K562 (cell line): ENCODE measurements around the gene CD52. TPM values are rescaled to one million over a fixed set of nuclear protein-coding genes. Genes with fewer than 3 reads are reported as not detected.
A peak's percentile ranks its signal among the peaks of the same experiment; 100 is the strongest.

Experiments used
- ATAC-seq: fragments of 200-7000 bp; cut with Tn5 transposase; 3 replicates; pipeline ENCODE4 v1.9.1; 2020; ENCODE audit warnings: moderate library complexity
- BruUV-seq: library from RNA; stranded (reverse); fragments of 400-500 nt; replicated peaks from 2 replicates; lab custom pipeline; 2021; lab: Mats Ljungman, UMichigan
- CTCF ChIA-PET: fragments of 300-600 bp; formaldehyde crosslinking; extraction: SDS; loops from one replicate; lab custom pipeline; 2021; ENCODE audit warnings: low intra/inter-chr PET ratio; lab: Yijun Ruan, JAX
- POLR2A ChIA-PET: fragments of 300-600, 350-650 bp; sonication (Branson Sonifier 250); formaldehyde crosslinking; extraction: SDS; loops from one replicate; lab custom pipeline; 2021; ENCODE audit warnings: antibody characterized with exemption, inconsistent platforms; lab: Yijun Ruan, JAX
- DNase-seq, 4 experiments: peaks; one replicate each; pipeline versions ENCODE4 v3.0.0 to v3.0.0-alpha.2; 2011 to 2018; ENCODE audit warnings: low spot score in 3 of 4, mixed read lengths in 3 of 4; ENCODE audit errors: extremely low read depth in 1 of 4
- FAIRE-seq: peaks from 2 replicates; lab custom pipeline; 2011; peaks lifted over from hg19 to GRCh38; lab: Jason Lieb, UNC
- H2AFZ ChIP-seq: 2 replicates; pipeline ENCODE4 v1.6.0; 2011; ENCODE audit warnings: low read depth, low read length, control low read depth, inconsistent platforms
- H3K27ac ChIP-seq: fragments of 200-600 bp; 3 replicates; pipeline ENCODE4 v1.8.0; 2011; ENCODE audit warnings: low read depth, mild to moderate bottlenecking, control low read depth, inconsistent platforms, low read length, moderate library complexity, mixed read lengths; ENCODE audit errors: extremely low read depth
- H3K27me3 ChIP-seq, 2 experiments: fragments of 300-600 bp in 1 of 2; 2 replicates in 1 of 2; 3 replicates in 1 of 2; pipeline versions ENCODE4 v1.6.0 to v1.8.0; 2011; ENCODE audit warnings: inconsistent platforms in 2 of 2, low read length in 2 of 2, mild to moderate bottlenecking in 1 of 2, mixed read lengths in 1 of 2, moderate library complexity in 1 of 2; ENCODE audit not compliant: control insufficient read depth in 2 of 2, insufficient read depth in 2 of 2
- H3K36me3 ChIP-seq: fragments of 300-600 bp; 3 replicates; pipeline ENCODE4 v1.8.0; 2011; ENCODE audit warnings: mild to moderate bottlenecking, low read length, inconsistent platforms; ENCODE audit not compliant: control insufficient read depth, insufficient read depth
- H3K4me1 ChIP-seq, 2 experiments: fragments of 200-600 bp in 1 of 2; replicated peaks in 1 of 2; 2 replicates in 1 of 2; 3 replicates in 1 of 2; pipeline versions ENCODE4 v1.5.1 to v1.8.0; 2011; ENCODE audit warnings: inconsistent platforms in 2 of 2, low read length in 2 of 2, mild to moderate bottlenecking in 1 of 2, mixed read lengths in 1 of 2, moderate library complexity in 1 of 2; ENCODE audit not compliant: control insufficient read depth in 2 of 2, insufficient read depth in 2 of 2
- H3K4me2 ChIP-seq: 2 replicates; pipeline ENCODE4 v1.6.1; 2011; ENCODE audit warnings: low read length, control low read depth, inconsistent platforms, mixed read lengths; ENCODE audit not compliant: insufficient read depth
- H3K4me3 ChIP-seq: fragments of 200-600 bp; sonication (generic), shearing (Covaris generic); 2 replicates; pipeline ENCODE4 v1.5.1; 2016; ENCODE audit warnings: control low read depth, inconsistent platforms
- H3K79me2 ChIP-seq: fragments of 200-600 bp; 3 replicates; pipeline ENCODE4 v1.8.0; 2011; ENCODE audit warnings: low read length, inconsistent platforms; ENCODE audit not compliant: control insufficient read depth, insufficient read depth
- H3K9ac ChIP-seq, 2 experiments: 2 replicates each; pipeline versions ENCODE4 v1.6.0 to v1.6.1; 2011; ENCODE audit warnings: low read depth in 2 of 2, low read length in 2 of 2, control low read depth in 1 of 2, inconsistent platforms in 1 of 2, mild to moderate bottlenecking in 1 of 2, mixed read lengths in 1 of 2; ENCODE audit not compliant: insufficient read depth in 1 of 2
- H3K9me1 ChIP-seq: one replicate; pipeline ENCODE4 v1.6.0; 2011; ENCODE audit warnings: inconsistent platforms, mild to moderate bottlenecking, low read length, moderate library complexity; ENCODE audit not compliant: control insufficient read depth, insufficient read depth
- H3K9me3 ChIP-seq: replicated peaks from 2 replicates; pipeline ENCODE4 v1.5.1; 2011; ENCODE audit warnings: low read depth, low read length, inconsistent platforms; ENCODE audit not compliant: control insufficient read depth, insufficient read depth
- H4K20me1 ChIP-seq: replicated peaks from 2 replicates; pipeline ENCODE4 v1.6.1; 2011; ENCODE audit warnings: low read length, inconsistent platforms, mixed read lengths; ENCODE audit not compliant: control insufficient read depth, insufficient read depth
- ARID3A ChIP-seq: IDR thresholded peaks from 2 replicates; pipeline ENCODE4 v1.6.1; 2012; ENCODE audit warnings: low read depth, low read length, improper control_type of control experiment, borderline replicate concordance
- CAMTA2 ChIP-seq: fragments of 250-450 bp; sonication (Bioruptor Pico); conservative IDR thresholded peaks from 2 replicates; pipeline ENCODE4 v1.5.1; 2022
- NR1H2 ChIP-seq: sonication (generic); formaldehyde crosslinking; IDR thresholded peaks from 2 replicates; pipeline ENCODE4 v1.4.0; 2020; ENCODE audit warnings: mild to moderate bottlenecking, missing genetic modification reagents
- PRDM10 ChIP-seq: fragments of 450-650 bp; IDR thresholded peaks from 2 replicates; pipeline ENCODE4 v1.6.1; 2018; ENCODE audit not compliant: partially characterized antibody
- SAFB2 ChIP-seq: fragments of 200-400 bp; formaldehyde crosslinking; IDR thresholded peaks from 2 replicates; pipeline ENCODE4 v1.6.1; 2018; ENCODE audit warnings: borderline replicate concordance, low read length, low read depth, moderate library complexity; ENCODE audit not compliant: severe bottlenecking
- ZBTB49 ChIP-seq: sonication (generic); formaldehyde crosslinking; IDR thresholded peaks from 2 replicates; pipeline ENCODE4 v1.8.0; 2022; ENCODE audit warnings: missing genetic modification reagents, mild to moderate bottlenecking, borderline replicate concordance
- WGBS: fragments of 100-300 bp; shearing (Covaris generic); methylation state at CpG from one replicate; pipeline ENCODE4 v1.1.6; 2016; ENCODE audit warnings: low coverage, mixed read lengths; ENCODE audit not compliant: insufficient coverage; ENCODE audit errors: missing lambda C conversion rate; 5-methylcytosine and 5-hydroxymethylcytosine counted together
- in situ Hi-C: fragments of 300-500 bp; cut with MboI; formaldehyde crosslinking; loops from 4 replicates; pipeline ENCODE4 v1.15.0; 2018; ENCODE audit warnings: inconsistent platforms, mixed read lengths
- intact Hi-C: fragments of 100-400 bp; cut with micrococcal nuclease; formaldehyde crosslinking; loops from 2 replicates; pipeline ENCODE4 v1.14.2; 2022
- polyA plus RNA-seq, 8 experiments: library from polyadenylated mRNA; depleted of rRNA in 4 of 8; stranded (reverse) in 5 of 8; unstranded in 3 of 8; fragments of >200 nt; fragmentation: Nextera tagmentation in 2 of 8; fragmentation: Illumina TruSeq in 1 of 8; extraction: Ambion mirVana in 2 of 8; extraction: Trizol in 1 of 8; gene quantifications; 2 replicates each; pipeline versions ENCODE4 v1.2.1 to v1.2.3, GENCODE V29; 2011 to 2014; ENCODE audit warnings: inconsistent platforms in 1 of 8, missing spikeins in 1 of 8
- total RNA-seq, 7 experiments: library from RNA; depleted of rRNA in 6 of 7; stranded (reverse); fragments of >200 nt in 6 of 7; fragmentation: Illumina TruSeq in 2 of 7; extraction: Trizol in 2 of 7; gene quantifications; 2 replicates each; pipeline versions ENCODE4 v1.2.1 to v1.2.3, GENCODE V29; 2011 to 2021; ENCODE audit warnings: low replicate concordance in 1 of 7
- TF ChIP-seq, protein P1 (sequence below), 2 experiments: fragments of 450-650 bp in 1 of 2; sonication (generic) in 1 of 2; formaldehyde crosslinking in 1 of 2; IDR thresholded peaks in 1 of 2; conservative IDR thresholded peaks in 1 of 2; 2 replicates each; pipeline versions ENCODE4 v1.6.1 to v1.8.1; 2016 to 2023; ENCODE audit warnings: mild to moderate bottlenecking in 2 of 2, moderate library complexity in 2 of 2, inconsistent platforms in 1 of 2, missing genetic modification reagents in 1 of 2

Gene CD52
- total and polyA plus RNA-seq, 9 of the 15 experiments (the other 6 are each of a cell fraction or from before 2014, with no cell fraction given): 34.9 to 488 (median 173) TPM

DNA sequence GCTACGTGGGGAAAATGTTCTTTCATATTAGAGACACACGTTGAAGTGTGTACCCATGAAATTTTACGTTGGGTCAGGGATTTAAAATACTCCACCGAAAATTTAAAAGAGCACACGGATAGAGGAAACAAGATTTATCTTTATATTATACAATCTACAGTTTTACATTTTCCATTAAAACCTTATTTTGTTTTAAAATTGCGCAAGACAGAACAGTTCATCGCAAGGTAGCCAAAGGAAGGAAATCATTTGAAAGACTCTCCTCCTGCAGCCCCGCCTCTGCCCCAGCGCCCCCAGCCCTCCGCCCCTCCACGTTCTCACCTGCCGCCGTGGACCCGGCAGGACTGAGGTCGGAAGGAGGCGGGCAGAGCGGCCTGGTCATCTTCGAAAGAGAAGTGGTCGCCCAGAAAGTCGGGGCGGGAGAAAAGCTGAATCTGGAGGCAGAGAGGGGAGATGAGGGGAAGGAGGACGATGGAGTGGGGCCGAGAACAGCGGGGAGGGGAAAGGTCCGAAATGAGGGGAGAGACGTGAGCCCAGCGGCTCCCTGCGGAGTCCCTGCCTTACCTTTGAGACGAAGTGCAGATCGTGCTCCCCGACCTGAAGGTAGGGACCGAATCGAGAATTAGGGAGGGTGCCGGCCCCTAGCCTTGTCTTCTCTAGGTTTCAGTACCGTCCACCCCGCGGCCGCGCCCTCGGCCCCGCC lies 18.2 kb downstream of the CD52 start (continued):
- peak; percentile 53 for TF ChIP-seq PRDM10
- TF ChIP-seq, all 486 proteins: peak for 20

- FAIRE-seq: peak; percentile 80
- intact Hi-C loops: no loop called here
- TF ChIP-seq ZBTB49 (peak; percentile 98), ARID3A (no peak), CAMTA2 (CRISPR knock-in tag) (no peak), NR1H2 (peak; percentile 83; the same call in 1 of the 2 replicates), SAFB2 (no peak)
- TF ChIP-seq, protein P1, sequence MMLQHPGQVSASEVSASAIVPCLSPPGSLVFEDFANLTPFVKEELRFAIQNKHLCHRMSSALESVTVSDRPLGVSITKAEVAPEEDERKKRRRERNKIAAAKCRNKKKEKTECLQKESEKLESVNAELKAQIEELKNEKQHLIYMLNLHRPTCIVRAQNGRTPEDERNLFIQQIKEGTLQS (IDR thresholded peaks at IDR 0.05): peak; percentile 90
- TF ChIP-seq, protein P1 (CRISPR knock-in tag; conservative IDR thresholded peaks at IDR 0.05): no peak; the same call in none of the 2 replicates
These were observed 18.9 kb downstream of the CD52 start for GRCh38 chr1:26336477-26337205.

More at GRCh38 chr1:26336477-26337205, 18.9 kb downstream of the CD52 start:
- Histone ChIP-seq H3K79me2 (no peaks in the 10 kb centered on the region), H3K9me3 (no peaks in the 10 kb centered on the region), H3K27ac (peak overlapping the region; percentile 85), H3K4me1 (peaks cover 14 to 21% of the 10 kb centered on the region in 2 experiments), H3K27me3 (no peaks in the 10 kb centered on the region), H3K4me2 (peak overlapping the region; percentile 89), H3K9ac (peak overlapping the region; percentile 80 to 95), H4K20me1 (no peaks in the 10 kb centered on the region), H3K4me3 (peak overlapping the region; percentile 50), H2AFZ (peak overlapping the region; percentile 98), H3K36me3 (no peaks in the 10 kb centered on the region), H3K9me1 (peaks cover 4% of the 10 kb centered on the region)
- ATAC-seq: peak; percentile 95
- CTCF ChIA-PET: no interaction called here
- DNase-seq: peak; percentile 96 to 100 (median 99)
- TSS peak; percentile 79 for BruUV-seq
- WGBS: 8% methylated on average over 46 of the region's 52 CpGs
- POLR2A ChIA-PET: interaction anchor here (0.6 to 3.5 kb wide), 14 partner anchors 9 to 253 kb away, joined by 3 to 24 read pairs (median 4); partner anchors contain the start of genes CD52 and SH3BGRL3
- in situ Hi-C loops: no loop called here
